GM21367 (cell line): Measurements from ENCODE around the gene FRMPD4.

Source experiments
- ATAC-seq: cut with Tn5 transposase; IDR thresholded peaks from one replicate; pipeline ENCODE4 v1.9.1; 2021; ENCODE audit not compliant: unreplicated experiment

FRMPD4 gene

DNA sequence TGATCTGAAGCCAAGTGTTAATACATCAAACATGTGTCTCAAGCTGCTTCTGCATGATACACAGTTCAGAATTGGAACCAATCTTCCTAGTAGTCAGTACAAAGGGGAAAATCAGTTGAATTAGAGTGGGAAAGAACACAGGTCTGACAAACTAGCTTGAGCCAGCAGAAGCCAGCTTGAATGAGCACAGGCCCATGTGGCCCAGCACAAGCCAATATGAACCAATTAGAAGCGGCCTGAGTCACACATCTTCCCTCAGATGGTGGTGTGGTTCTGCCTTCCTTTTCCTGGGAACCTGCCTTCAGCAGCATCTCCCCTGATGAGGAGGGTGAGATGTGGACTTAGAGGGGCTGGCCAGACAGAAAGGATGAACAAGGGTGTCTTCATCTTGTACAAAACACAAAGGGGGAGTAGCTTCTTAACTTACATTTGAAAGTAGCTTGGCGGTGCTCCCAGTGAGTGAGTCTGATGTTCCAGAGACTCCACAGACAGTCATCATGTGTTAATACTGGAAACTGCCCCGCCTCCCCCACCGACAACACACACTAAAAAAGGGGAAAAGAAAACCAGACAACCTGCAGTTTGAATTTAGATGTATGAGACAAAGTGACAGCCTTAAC, 72.0 kb downstream of the FRMPD4 start:
- no peak for ATAC-seq

DNA sequence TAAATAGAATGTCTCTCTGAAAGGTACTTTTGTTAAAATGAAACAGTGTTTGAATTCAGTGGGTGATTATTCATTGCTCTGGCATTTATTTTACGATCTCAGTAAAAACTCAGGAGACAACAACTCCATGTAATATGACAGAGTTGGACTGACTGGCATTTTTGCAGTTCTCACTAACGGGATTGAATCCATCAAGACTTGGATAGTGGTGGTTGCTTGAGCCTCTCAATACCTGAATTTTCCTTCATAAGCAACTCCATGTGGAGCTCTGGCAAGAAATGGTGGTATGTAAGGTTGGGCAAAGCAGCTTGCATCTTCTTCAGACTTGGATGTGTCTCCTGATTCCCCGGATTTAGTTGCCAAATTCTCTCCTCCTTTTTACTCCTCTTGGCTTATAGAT, 72.7 kb downstream of the FRMPD4 start:
- no peak for ATAC-seq

DNA sequence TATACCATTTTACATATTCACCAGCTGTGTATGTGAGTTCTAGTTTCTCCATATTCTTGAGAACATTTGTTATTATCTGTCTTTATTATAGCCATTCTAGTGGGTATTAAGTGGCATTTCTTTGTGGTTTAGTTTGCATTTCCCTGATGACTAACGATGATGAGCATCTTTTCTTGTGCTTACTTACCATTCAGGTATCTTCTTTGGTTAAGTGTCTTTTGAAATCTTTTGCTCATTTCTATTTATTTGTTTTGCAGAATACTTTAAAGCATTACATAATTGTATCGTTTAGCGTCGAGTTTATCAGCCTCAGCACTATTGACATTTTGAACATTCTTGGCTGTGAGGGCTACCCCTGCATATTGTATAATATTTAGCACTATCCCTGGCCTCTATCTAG, 85.4 kb downstream of the FRMPD4 start:
- ATAC-seq, result no peak

DNA sequence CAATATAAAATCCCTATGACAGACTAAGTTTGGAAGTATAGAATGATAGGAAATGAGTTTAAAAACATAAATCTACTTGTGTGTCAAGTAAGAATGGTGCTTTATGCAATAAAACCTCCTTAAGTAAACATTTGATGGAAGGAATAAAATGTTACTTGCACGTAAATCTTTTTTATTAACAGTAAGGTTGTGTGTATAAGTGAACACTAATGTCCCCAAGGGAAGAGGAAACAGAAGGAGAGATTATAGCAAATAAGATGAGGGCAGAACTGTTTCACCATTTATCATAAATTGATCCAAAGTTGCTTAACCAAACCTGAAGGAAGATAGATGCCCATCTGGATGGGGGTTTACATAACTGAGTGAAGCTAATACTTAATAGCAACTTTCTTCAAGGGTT, 86.8 kb downstream of the FRMPD4 start:
- ATAC-seq, result no peak

DNA sequence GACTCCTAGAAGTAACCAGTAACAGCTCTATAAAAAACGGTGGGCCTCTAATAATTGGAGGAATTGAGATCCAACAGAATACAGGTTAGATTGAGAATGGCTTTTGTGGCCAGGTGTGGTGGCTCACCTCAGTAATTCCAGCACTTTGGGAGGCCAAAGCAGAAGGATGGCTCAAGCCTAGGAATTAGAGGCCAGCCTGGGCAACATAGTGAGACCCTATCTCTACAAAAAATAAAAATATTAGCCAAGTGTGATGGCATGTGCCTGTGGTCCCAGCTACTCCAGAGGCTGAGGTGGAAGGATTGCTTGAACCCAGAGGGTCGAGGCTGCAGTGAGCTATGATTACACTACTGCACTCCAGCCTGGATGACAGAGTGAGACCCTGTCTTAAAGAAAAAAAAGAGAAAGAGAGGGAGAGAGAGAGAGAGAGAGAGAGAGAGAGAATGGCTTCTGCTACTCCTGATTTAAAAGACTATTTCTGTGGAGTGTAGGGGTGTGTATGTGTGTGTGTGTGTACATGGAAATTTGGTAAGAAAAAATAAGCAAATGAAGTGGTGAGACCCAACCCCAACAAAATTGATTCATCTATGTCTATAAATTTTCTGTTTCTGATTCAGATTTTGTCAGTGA, 89.3 kb downstream of the FRMPD4 start:
- ATAC-seq, result no peak

DNA sequence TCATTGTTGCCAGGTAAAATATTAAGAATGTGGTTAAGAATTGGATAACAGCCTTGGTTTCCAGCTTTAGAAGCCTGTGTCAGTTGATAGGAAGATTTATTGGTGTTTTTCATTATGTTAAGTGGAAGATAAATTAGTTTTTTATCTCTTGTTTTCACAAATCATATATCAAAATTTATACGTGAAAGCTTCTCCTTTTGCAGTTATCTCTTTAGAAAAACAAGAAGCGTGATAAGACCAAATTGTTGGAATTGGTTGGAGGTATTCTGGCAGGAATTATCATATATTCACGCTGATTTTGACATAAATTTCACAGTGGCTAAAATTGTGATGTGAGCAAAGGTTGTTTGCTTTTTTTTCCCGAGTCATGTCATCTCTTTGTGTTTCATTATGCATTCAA, 90.6 kb downstream of the FRMPD4 start:
- no peak for ATAC-seq

DNA sequence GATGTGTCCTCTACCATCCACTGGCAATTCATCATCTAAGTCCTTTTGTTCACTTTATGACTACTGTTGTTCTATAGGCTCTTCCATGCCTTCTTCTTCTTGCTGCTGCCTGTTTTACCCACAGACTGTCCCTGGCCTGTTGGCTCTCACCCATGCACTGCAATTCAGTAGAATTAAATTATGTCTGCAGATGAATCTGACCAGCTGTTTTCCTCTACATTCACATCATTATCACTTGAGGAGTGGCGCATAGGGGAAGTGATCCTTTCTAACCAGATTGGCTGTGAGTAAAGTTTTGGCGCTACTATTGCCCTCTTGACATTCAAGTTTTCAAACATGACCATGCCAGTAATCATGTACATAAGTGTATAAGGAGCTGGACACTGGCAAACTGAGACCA, 91.7 kb downstream of the FRMPD4 start:
- ATAC-seq, result no peak

DNA sequence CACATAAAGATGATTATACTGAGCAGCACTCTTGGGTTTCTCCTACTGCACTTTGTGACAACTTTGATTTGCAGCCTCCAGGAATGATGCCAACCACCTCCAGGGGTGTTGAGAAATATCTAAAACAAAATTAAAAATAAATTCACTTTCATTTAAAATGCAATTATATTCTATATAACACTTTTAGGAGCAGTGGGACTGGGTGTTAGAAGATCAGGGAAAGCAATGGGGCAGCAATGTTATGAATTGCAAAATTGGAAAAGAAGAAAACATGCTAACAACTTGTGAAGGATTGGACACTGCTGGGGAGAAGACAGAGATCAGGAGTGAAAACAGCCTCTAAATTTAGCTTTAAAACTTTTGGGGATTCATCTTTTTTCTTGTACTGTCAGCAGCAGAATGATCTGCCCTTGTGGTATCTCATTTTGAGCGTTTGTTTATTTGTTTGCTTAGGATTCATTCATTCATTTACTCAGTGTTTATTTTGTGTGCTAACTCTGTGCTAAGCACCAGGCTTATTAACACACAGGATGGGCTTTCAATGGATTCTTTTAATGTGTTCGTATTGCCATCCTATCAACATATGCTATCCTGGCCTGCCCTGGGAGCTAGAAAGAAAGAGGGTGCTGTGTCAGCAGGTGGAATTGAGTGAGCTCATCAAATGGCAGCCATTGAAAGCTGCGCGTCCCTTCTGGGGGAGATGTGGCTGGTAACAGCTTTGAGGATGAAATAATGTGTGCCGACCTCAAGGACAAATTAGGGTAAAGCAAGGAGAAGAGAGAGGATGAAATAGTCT, 96.5 kb downstream of the FRMPD4 start:
- no peak for ATAC-seq

DNA sequence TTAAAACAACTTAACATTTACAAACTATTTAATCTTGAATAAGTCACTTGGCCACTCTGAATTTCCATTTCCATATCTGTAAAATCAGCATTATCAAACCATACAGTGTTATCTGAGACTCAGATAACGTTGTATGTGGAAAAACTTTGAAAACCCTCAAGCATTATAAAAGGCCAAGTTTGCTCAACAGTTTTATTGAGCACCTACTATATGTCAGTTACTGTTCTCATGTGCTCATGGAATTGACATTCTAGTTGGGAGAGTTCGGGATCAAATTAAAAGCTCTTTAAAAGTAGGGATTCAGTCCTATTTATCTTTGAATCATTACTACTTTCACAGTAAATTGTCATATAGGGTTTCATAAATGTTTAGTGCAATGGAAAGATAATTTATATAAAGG, 97.9 kb downstream of the FRMPD4 start:
- ATAC-seq, result no peak

DNA sequence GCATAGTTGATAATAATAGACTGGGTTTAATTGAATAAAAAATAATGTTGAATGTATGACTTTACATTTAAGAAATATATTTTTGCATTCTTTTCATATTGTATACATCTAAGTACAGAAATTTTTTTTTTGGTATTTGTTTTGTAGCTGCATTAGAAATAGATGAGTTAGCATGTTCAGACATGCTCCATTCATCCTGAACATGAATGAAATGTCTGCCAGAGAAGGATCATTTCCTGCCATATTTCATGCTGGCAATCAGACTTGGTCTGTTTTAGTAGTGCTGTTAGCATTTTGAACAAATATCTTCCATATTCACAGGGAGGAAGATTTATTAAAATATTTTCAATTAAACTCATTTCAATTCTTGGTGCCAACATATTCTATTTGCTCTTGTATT, 98.9 kb downstream of the FRMPD4 start:
- no peak for ATAC-seq

DNA sequence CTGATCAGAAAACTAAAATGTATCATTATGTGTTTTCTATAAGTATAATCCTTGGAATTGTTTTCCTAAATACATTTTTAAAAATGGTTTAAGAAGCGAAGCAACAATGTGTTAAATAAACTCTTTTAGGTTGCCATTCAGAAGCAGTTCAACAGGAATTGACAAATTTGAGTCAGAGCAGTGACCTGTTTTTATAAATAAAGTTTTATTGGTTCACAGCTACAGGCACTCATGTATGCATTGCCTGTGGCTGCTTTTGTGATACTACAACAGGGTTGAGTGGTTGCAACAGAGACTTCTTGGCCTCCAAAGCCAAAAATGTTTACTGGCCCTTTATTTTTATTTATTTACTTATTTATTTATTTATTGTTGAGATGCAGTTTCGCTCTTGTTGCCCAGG, 99.5 kb downstream of the FRMPD4 start:
- ATAC-seq, result no peak

DNA sequence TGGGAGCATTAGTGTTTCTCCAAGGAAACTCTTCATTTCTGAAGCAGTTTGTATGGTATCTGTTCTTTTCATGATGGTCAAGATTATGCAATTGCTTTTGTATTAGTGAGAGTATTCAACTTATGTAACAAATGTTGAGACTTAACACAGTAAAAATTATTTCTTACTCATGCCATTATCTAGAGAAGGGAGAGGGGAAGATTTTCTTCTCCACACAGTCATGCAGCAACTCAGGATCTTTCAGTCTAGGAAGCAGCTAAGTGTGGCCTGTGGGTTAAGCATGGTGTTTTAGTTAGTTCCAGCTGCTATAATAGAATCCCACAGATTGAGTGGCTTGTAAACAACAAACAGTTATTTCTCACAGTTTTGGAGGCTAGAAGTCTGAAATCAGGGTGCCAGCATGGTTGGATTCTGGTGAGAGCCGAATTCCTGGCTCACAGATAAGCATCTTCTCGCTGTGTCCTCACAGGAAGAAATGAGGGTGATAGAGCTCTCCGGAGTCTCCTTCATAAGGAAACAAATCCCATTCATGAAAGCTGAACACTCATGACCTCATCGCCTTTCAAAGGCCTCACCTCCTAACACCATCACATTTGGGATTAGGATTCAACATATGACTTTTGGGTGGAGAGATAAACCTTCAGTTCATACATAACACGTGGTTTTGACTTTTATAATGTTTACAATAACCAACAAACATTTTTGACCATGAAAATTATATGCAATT, 101.2 kb downstream of the FRMPD4 start:
- no peak for ATAC-seq

DNA sequence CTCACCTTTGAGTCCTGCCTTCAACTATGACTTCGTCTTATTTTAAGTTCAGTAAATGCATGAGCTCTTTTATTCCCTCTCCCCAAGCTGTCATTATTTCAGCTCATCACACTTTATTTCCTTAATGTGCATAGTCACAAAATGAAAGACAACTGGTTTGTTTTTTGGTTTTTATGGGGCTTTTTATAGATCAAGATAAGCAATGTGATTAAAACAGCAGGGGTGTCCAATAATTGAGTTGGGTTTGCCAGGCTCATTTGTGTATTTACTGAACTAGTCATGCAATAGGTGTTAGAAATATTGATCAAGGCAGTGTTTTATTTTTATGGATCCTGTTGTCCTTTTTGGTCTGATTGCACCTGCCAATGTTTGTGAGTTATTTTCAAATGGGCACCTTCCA, 102.2 kb downstream of the FRMPD4 start:
- ATAC-seq, result no peak

DNA sequence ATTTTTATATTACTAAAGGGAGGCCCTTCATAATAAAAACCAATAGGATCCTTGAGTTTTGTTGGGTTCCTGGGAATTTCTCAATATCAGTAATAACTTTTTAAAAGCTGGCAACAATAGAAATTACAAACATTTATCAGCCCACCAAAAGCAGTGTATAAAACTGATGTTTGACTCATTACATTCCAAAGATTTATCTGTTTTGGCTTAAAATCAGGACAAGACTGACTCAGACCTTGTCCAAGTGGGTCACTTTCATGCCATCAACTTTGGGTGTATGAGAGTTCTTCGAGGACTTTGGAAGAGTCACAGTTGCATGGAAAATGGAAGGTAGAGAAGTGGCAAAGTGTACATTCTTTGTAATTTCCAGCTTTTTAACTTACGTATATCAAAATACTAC, 102.8 kb downstream of the FRMPD4 start:
- ATAC-seq, result no peak

DNA sequence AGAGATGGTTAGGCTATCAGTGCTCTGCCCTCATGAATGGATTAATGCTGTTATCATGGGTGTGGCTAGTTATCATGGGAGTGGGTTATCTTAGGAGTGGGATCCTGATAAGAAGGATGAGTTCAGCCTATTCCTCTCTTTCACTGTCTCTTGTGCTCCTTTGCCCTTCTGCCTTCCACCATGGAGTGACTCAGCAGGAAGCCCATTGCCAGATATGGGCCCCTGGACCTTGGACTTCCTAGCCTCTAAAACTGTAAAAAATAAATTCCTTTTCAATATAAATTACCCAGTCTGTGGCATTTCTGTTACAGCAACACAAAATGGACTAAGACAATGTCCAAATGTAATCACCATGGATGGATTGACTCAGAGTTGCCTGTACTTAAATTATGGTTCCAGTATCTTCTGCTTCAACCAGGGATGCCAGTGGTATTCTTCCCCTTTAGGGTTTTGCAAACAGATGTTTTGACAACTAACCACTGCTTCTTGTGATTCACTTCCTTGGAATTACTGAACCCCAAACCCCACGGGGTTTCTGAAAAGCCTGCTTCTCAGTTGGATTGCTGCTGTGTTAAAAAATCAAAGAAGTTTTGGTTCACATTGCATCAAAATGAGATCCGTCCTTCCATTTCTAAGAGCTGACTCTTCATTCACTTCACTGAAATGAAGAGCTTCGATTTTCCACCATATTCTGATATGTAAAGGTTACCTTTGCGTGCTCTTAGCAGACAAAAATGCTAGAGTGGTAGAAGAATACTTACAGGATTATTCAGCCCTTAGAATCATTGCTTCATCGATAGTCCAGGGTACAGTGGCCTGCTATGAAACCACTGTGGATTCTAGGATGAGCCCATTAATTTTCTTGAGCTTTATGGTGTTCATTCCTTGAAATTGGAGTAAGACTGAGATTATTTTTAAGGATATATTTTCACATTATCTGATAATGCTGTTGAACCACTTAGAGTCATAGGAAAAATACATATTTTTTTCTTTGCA, 107.7 kb downstream of the FRMPD4 start:
- ATAC-seq, result no peak

DNA sequence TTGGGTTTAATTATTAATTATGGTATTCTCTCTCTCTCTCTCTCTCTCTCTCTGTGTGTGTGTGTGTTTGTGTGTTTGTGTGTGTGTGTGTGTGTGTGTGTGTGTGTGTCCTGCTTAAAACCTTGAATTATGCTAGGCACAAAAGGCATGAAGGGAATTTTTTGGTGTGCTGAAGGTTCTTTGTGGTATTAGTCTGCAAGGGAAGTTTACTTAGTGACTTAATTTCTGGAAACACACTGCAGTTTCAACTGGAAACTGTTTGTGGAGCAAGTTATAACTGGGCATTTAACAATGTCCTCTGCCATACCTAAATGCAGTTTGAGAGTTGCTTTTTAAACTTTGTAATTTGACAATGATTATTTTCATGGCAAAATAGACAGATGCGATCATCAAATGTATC, 111.7 kb downstream of the FRMPD4 start:
- ATAC-seq, result no peak

DNA sequence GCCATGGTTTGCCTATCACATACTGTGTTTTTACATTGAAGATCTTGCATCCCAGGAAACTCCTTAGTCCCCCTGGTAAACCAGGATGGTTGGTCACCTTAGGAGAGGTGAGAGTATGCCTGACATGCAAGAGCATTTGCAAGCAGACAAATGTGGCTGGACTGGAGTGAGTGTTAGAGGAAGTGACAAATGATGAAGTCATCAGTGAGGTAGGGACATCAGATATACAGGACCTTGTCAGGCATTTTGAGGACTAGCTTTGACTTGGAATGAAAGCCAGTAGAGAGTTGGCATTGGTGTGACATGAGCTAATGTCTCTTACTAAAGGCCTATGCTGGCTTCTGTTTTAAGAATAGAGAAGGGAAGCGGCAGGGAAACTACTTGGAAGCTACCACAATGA, 124.9 kb downstream of the FRMPD4 start:
- no peak for ATAC-seq

DNA sequence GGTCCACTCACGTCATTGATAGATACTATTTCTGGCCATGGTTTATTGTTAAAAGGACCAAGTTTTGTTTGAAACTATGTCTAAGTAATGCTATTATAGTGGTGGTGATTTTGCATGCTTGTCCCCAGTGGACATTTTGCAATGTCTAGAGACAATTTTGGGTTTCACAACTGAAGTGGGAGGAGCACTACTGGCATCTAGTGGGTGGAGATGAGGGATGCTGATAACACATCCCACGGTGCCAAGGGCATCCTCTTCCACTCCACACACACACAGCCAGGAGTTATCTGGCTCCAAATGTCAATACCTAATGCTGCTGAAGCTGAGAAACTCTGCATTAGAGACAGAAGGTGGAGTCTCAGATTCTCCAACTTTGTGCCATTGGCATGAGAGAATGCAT, 131.2 kb downstream of the FRMPD4 start:
- no peak for ATAC-seq

DNA sequence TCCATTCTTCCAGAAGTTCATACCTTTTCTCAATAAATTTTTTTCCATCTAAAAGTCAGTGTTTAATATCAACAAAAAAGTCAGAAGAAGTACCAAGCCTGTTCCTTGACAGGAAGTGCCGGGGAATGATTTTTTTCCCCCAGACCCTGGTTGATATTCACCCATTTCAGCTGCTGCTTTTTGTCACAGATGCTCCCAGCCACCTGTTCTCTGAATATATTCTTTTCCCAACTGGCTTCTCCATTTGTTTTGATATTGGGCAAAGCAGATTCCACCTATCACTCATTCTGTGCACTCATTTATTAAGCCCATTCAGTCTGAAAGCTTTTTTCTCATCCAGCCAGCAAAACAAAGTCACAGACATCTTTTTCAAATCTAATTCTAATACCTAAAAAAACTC, 139.9 kb downstream of the FRMPD4 start:
- no peak for ATAC-seq

DNA sequence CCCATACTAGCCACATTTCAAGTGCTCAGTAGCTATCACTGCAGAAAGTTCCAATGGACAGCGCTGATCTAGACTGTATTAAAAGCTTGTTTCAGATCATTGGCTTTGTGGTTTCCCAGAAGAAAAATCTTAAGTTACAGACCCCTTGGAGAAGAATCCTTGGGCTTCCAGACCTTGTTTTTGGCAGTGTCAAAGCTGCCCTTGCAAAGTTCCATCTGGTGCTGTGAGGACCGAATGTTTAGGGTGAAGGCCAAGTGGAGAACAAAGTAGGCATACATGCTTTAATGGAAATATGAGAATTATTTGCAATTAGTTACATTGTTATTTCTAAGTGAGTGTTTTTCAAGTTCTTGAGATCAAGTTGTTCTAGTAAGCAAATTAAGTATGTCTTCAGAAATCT, 144.7 kb downstream of the FRMPD4 start:
- ATAC-seq, result no peak
